ENCODE results near the gene EDIL3.

The EDIL3 gene

GRCh38 chr5:84137541-84137940 is 247.1 kb downstream of the EDIL3 start:
- H3K4me3 ChIP-seq (ENCODE audit: control insufficient read depth, low read depth, low read length): no peak overlapping the region
- TF ChIP-seq CTCF (conservative IDR thresholded peaks at IDR 0.05; ENCODE audit: control insufficient read depth, insufficient read depth, low read depth, low read length): no peak
- DNase-seq (ENCODE audit: low read depth): no peak

GRCh38 chr5:84131372-84131771 is 253.3 kb downstream of the EDIL3 start:
- TF ChIP-seq CTCF (conservative IDR thresholded peaks at IDR 0.05; ENCODE audit: control insufficient read depth, insufficient read depth, low read depth, low read length): no peak
- no peak for DNase-seq (ENCODE audit: low read depth)
- no peak overlapping the region for H3K4me3 ChIP-seq (ENCODE audit: control insufficient read depth, low read depth, low read length)

- no peak for DNase-seq (ENCODE audit: low read depth)
- no peak overlapping the region for H3K4me3 ChIP-seq (ENCODE audit: control insufficient read depth, low read depth, low read length)
- TF ChIP-seq CTCF (conservative IDR thresholded peaks at IDR 0.05; ENCODE audit: control insufficient read depth, insufficient read depth, low read depth, low read length): no peak
Measured at GRCh38 chr5:84130006-84130580, 254.6 kb downstream of the EDIL3 start.

GRCh38 chr5:84125216-84125615 is 259.5 kb downstream of the EDIL3 start:
- no peak overlapping the region for H3K4me3 ChIP-seq (ENCODE audit: control insufficient read depth, low read depth, low read length)
- no peak for DNase-seq (ENCODE audit: low read depth)
- no peak for TF ChIP-seq CTCF (conservative IDR thresholded peaks at IDR 0.05; ENCODE audit: control insufficient read depth, insufficient read depth, low read depth, low read length)

GRCh38 chr5:84119252-84119651 is 265.4 kb downstream of the EDIL3 start:
- no peak for DNase-seq (ENCODE audit: low read depth)
- H3K4me3 ChIP-seq (ENCODE audit: control insufficient read depth, low read depth, low read length): no peak overlapping the region
- no peak for TF ChIP-seq CTCF (conservative IDR thresholded peaks at IDR 0.05; ENCODE audit: control insufficient read depth, insufficient read depth, low read depth, low read length)

- DNase-seq (ENCODE audit: low read depth): no peak
- no peak for TF ChIP-seq CTCF (conservative IDR thresholded peaks at IDR 0.05; ENCODE audit: control insufficient read depth, insufficient read depth, low read depth, low read length)
- no peak overlapping the region for H3K4me3 ChIP-seq (ENCODE audit: control insufficient read depth, low read depth, low read length)
Measured at GRCh38 chr5:84118551-84118950, 266.1 kb downstream of the EDIL3 start.

GRCh38 chr5:84115727-84116126 is 269.0 kb downstream of the EDIL3 start:
- H3K4me3 ChIP-seq (ENCODE audit: control insufficient read depth, low read depth, low read length): no peak overlapping the region
- no peak for DNase-seq (ENCODE audit: low read depth)
- no peak for TF ChIP-seq CTCF (conservative IDR thresholded peaks at IDR 0.05; ENCODE audit: control insufficient read depth, insufficient read depth, low read depth, low read length)
